Keratinocyte (primary cell): ENCODE results near the gene CYTIP. TPM values are rescaled to one million over a fixed set of nuclear protein-coding genes. Genes with fewer than 3 reads are reported as not detected.

Experiments
- DNase-seq: peaks from one replicate; pipeline ENCODE4 v3.0.0-alpha.2; 2011; ENCODE audit warnings: low read depth, missing footprints, low spot score
- FAIRE-seq: peaks from 2 replicates; lab custom pipeline; 2011; peaks lifted over from hg19 to GRCh38; lab: Jason Lieb, UNC
- H2AFZ ChIP-seq: 2 replicates; pipeline ENCODE4 v1.6.0; 2012; ENCODE audit warnings: low read length, control low read depth, inconsistent platforms; ENCODE audit not compliant: control insufficient read depth
- H3K27ac ChIP-seq: 2 replicates; pipeline ENCODE4 v1.5.1; 2011; ENCODE audit warnings: low read length; ENCODE audit not compliant: control insufficient read depth, insufficient read depth
- H3K27me3 ChIP-seq: 3 replicates; pipeline ENCODE4 v1.6.0; 2011; ENCODE audit warnings: low read length; ENCODE audit not compliant: control insufficient read depth, insufficient read depth; ENCODE audit errors: extremely low read depth
- H3K36me3 ChIP-seq, 2 experiments: 2 replicates in 1 of 2; 3 replicates in 1 of 2; pipeline ENCODE4 v1.5.1; 2011; ENCODE audit warnings: low read length in 2 of 2, mild to moderate bottlenecking in 1 of 2; ENCODE audit not compliant: control insufficient read depth in 2 of 2, insufficient read depth in 2 of 2; ENCODE audit errors: extremely low read depth in 1 of 2
- H3K4me1 ChIP-seq: 3 replicates; pipeline ENCODE4 v1.5.1; 2011; ENCODE audit warnings: low read length; ENCODE audit not compliant: control insufficient read depth, insufficient read depth; ENCODE audit errors: extremely low read depth
- H3K4me2 ChIP-seq: 3 replicates; pipeline ENCODE4 v1.6.0; 2011; ENCODE audit warnings: low read depth, low read length; ENCODE audit not compliant: control insufficient read depth, insufficient read depth; ENCODE audit errors: extremely low read depth
- H3K4me3 ChIP-seq, 3 experiments: fragments of 200-600 bp in 1 of 3; sonication (generic) in 1 of 3; 2 replicates in 2 of 3; 3 replicates in 1 of 3; pipeline ENCODE4 v1.5.1; 2011 to 2016; ENCODE audit warnings: low read length in 3 of 3, mild to moderate bottlenecking in 3 of 3, control low read depth in 2 of 3, inconsistent platforms in 1 of 3, low read depth in 1 of 3, mixed read lengths in 1 of 3, mixed run types in 1 of 3, moderate library complexity in 1 of 3; ENCODE audit not compliant: control insufficient read depth in 2 of 3, insufficient read depth in 2 of 3; ENCODE audit errors: extremely low read depth in 1 of 3
- H3K79me2 ChIP-seq: 2 replicates; pipeline ENCODE4 v1.6.0; 2012; ENCODE audit warnings: low read length; ENCODE audit not compliant: control insufficient read depth, insufficient read depth
- H3K9ac ChIP-seq: 3 replicates; pipeline ENCODE4 v1.6.0; 2011; ENCODE audit warnings: low read length; ENCODE audit not compliant: control insufficient read depth, insufficient read depth; ENCODE audit errors: extremely low read depth
- H3K9me1 ChIP-seq: 3 replicates; pipeline ENCODE4 v1.6.0; 2011; ENCODE audit warnings: low read length; ENCODE audit not compliant: control insufficient read depth, insufficient read depth; ENCODE audit errors: extremely low read depth
- H3K9me3 ChIP-seq: 2 replicates; pipeline ENCODE4 v1.5.1; 2012; ENCODE audit warnings: low read depth, low read length; ENCODE audit not compliant: control insufficient read depth
- H4K20me1 ChIP-seq: 3 replicates; pipeline ENCODE4 v1.6.0; 2011; ENCODE audit warnings: low read length; ENCODE audit not compliant: control insufficient read depth, insufficient read depth; ENCODE audit errors: extremely low read depth
- CTCF ChIP-seq, 3 experiments: IDR thresholded peaks in 1 of 3; conservative IDR thresholded peaks in 1 of 3; optimal IDR thresholded peaks in 1 of 3; 2 replicates in 2 of 3; 3 replicates in 1 of 3; pipeline versions ENCODE3 to v1.5.1; 2011; ENCODE audit warnings: low read length in 3 of 3, mild to moderate bottlenecking in 3 of 3, moderate library complexity in 2 of 3, control low read depth in 1 of 3, inconsistent platforms in 1 of 3; ENCODE audit not compliant: insufficient read depth in 2 of 3; ENCODE audit errors: extremely low read depth in 1 of 3
- EZH2 ChIP-seq: IDR thresholded peaks from one replicate; pipeline ENCODE4 v1.6.1; 2012; ENCODE audit warnings: inconsistent platforms, mild to moderate bottlenecking, low read length, moderate library complexity
- dilution Hi-C: fragments of 300-500 bp; cut with MboI; formaldehyde crosslinking; loops from one replicate; pipeline ENCODE4 v1.7.0; 2020; ENCODE audit warnings: low sequenced_read_pairs; ENCODE audit not compliant: extremely low pct_ligation_motif_present
- polyA plus RNA-seq, 5 experiments: library from polyadenylated mRNA; depleted of rRNA in 3 of 5; stranded (reverse) in 3 of 5; stranded (forward) in 1 of 5; unstranded in 1 of 5; fragments of >200 nt; gene quantifications; 1 replicate in 1 of 5; 2 replicates in 3 of 5; 3 replicates in 1 of 5; pipeline versions ENCODE4 v1.2.1 to v1.2.3, GENCODE V29; 2011 to 2012; ENCODE audit warnings: missing spikeins in 2 of 5, low read depth in 1 of 5, low replicate concordance in 1 of 5

CYTIP gene
- polyA plus RNA-seq, 1 donor (not counting 4 experiments of a cell fraction or from before 2014, with no cell fraction given): 0.21 TPM

- Histone ChIP-seq H3K36me3 (no peaks in the 10 kb centered on the region), H3K4me1 (no peaks in the 10 kb centered on the region), H4K20me1 (no peaks in the 10 kb centered on the region), H3K9me1 (no peaks in the 10 kb centered on the region), H3K27me3 (no peaks in the 10 kb centered on the region), H3K9ac (no peak overlapping the region), H3K27ac (no peak overlapping the region), H3K4me3 (no peak overlapping the region), H3K9me3 (no peaks in the 10 kb centered on the region), H2AFZ (no peak overlapping the region), H3K79me2 (no peaks in the 10 kb centered on the region), H3K4me2 (no peak overlapping the region)
- dilution Hi-C loops: no loop called here
- FAIRE-seq (no peak), DNase-seq (no peak)
- no peak for TF ChIP-seq CTCF (optimal IDR thresholded peaks at IDR 0.05 in 1 of 3, IDR thresholded peaks at IDR 0.05 in 1 of 3, conservative IDR thresholded peaks at IDR 0.05 in 1 of 3; ENCODE audit: extremely low read depth in 1 of 3, insufficient read depth in 2 of 3, low read length in 3 of 3)
- no peak for TF ChIP-seq EZH2
Observed at GRCh38 chr2:157465554-157465953, 21.7 kb upstream of the CYTIP start.

- Histone ChIP-seq H3K4me1 (no peaks in the 10 kb centered on the region), H3K36me3 (no peaks in the 10 kb centered on the region), H3K27ac (no peak overlapping the region), H2AFZ (no peak overlapping the region), H3K9me3 (no peaks in the 10 kb centered on the region), H3K79me2 (no peaks in the 10 kb centered on the region), H3K4me3 (no peak overlapping the region), H3K4me2 (no peak overlapping the region), H4K20me1 (no peaks in the 10 kb centered on the region), H3K9ac (no peak overlapping the region), H3K27me3 (no peaks in the 10 kb centered on the region), H3K9me1 (no peaks in the 10 kb centered on the region)
- TF ChIP-seq EZH2: no peak
- TF ChIP-seq CTCF (optimal IDR thresholded peaks at IDR 0.05 in 1 of 3, IDR thresholded peaks at IDR 0.05 in 1 of 3, conservative IDR thresholded peaks at IDR 0.05 in 1 of 3; ENCODE audit: extremely low read depth in 1 of 3, insufficient read depth in 2 of 3, low read length in 3 of 3): no peak
- dilution Hi-C loops: no loop called here
- no peak for FAIRE-seq
- no peak for DNase-seq
Observed at GRCh38 chr2:157463002-157463401, 19.1 kb upstream of the CYTIP start.
